H1 (cell line): Measurements from ENCODE around the gene PLCB2. TPM values are rescaled to one million over a fixed set of nuclear protein-coding genes. Genes with fewer than 3 reads are reported as not detected.

Experiments
- EZH2 ChIP-seq: fragments of 200-600 bp; sonication (generic); IDR thresholded peaks from 2 replicates; pipeline ENCODE4 v1.7.1; 2012; ENCODE audit warnings: low read depth, mild to moderate bottlenecking, moderate library complexity, low read length, inconsistent platforms; ENCODE audit not compliant: severe bottlenecking
- SIN3A ChIP-seq, 2 experiments: IDR thresholded peaks in 1 of 2; conservative IDR thresholded peaks in 1 of 2; 2 replicates each; pipeline ENCODE4 v1.6.1; 2011 to 2012; ENCODE audit warnings: low read length in 2 of 2, improper control_type of control experiment in 1 of 2, low read depth in 1 of 2, mild to moderate bottlenecking in 1 of 2
- polyA plus RNA-seq, 7 experiments: library from polyadenylated mRNA; depleted of rRNA in 3 of 7; stranded (reverse) in 5 of 7; unstranded in 2 of 7; fragments of >200 nt in 5 of 7; fragments of 200-250 nt in 2 of 7; gene quantifications; 1 replicate in 5 of 7; 2 replicates in 1 of 7; 4 replicates in 1 of 7; pipeline versions ENCODE4 v1.2.1 to v1.2.3, GENCODE V29; 2011 to 2013; ENCODE audit warnings: missing spikeins in 2 of 7, mixed read lengths in 2 of 7
- total RNA-seq: library from RNA; stranded (reverse); fragmentation: NEBNext Ultra II Directional; extraction: Animal tissue kit (Norgen Biotek cat#: 25700); gene quantifications from 2 replicates; pipeline ENCODE4 v1.2.1, GENCODE V29; 2021
- TF ChIP-seq, protein P1 (sequence below), 3 experiments: IDR thresholded peaks; 1 replicate in 2 of 3; 2 replicates in 1 of 3; pipeline versions ENCODE4 v1.5.1 to v1.6.1; 2011; ENCODE audit warnings: low read length in 3 of 3, mild to moderate bottlenecking in 3 of 3, inconsistent platforms in 2 of 3, low read depth in 1 of 3, moderate library complexity in 1 of 3; ENCODE audit not compliant: insufficient read depth in 1 of 3; ENCODE audit errors: control extremely low read depth in 1 of 3

The PLCB2 gene
- total and polyA plus RNA-seq, 2 of the 8 experiments (the other 6 are each of a cell fraction or from before 2014, with no cell fraction given) = 7.2 to 8.4 TPM

DNA sequence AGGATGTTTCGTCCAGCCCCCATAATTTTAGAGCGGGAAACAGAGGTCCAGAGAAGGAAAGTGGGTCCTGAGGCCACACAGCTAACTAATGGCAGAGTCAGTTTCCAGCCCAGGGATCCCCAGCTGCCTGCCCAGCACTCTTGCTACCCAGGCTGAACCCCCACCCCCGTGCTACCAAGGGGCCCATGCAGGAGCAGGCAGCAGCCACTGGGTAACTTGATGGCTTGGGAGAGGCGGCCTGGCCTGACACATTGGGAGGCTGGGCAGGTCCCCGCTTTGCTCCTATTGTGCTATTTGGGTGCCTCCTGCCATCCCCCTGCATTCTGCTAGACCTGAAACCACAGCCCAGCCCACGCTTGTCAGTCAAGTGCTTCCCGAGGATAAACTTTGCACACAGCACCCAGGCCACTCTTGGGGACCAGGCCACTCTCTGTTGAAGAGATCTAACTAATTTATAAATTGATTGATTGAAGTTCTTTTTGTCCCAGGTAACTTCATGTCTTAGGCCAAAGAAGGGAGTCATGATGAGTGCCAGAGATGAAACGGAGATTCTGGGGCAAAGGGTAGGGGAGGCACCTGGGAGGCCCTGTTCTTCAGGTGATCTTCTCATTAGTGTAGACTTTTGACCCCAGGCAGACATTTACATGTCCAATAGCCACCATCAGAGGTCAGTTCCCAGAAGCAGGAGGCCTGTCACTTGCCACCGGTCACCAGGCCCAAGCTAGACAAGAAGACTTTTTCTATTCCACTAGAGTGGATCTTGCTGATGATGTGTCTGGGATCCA is 61.9 kb downstream of the PLCB2 start (continued):
- no peak for TF ChIP-seq SIN3A (conservative IDR thresholded peaks at IDR 0.05 in 1 of 2, IDR thresholded peaks at IDR 0.05 in 1 of 2; ENCODE audit: low read depth in 1 of 2, low read length in 2 of 2)
- no peak for TF ChIP-seq EZH2
- TF ChIP-seq, protein P1, sequence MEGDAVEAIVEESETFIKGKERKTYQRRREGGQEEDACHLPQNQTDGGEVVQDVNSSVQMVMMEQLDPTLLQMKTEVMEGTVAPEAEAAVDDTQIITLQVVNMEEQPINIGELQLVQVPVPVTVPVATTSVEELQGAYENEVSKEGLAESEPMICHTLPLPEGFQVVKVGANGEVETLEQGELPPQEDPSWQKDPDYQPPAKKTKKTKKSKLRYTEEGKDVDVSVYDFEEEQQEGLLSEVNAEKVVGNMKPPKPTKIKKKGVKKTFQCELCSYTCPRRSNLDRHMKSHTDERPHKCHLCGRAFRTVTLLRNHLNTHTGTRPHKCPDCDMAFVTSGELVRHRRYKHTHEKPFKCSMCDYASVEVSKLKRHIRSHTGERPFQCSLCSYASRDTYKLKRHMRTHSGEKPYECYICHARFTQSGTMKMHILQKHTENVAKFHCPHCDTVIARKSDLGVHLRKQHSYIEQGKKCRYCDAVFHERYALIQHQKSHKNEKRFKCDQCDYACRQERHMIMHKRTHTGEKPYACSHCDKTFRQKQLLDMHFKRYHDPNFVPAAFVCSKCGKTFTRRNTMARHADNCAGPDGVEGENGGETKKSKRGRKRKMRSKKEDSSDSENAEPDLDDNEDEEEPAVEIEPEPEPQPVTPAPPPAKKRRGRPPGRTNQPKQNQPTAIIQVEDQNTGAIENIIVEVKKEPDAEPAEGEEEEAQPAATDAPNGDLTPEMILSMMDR (IDR thresholded peaks at IDR 0.05; ENCODE audit: control extremely low read depth in 1 of 3, insufficient read depth in 1 of 3, low read depth in 1 of 3, low read length in 3 of 3) = no peak
